Measurements from ENCODE around the gene SPINK4. TPM values are rescaled to one million over a fixed set of nuclear protein-coding genes. Genes with fewer than 3 reads are reported as not detected.

The SPINK4 gene
- total RNA-seq, 1 experiment from 2014 or later = not detected

GRCh38 chr9:33241298-33241697, 1.3 kb downstream of the SPINK4 start:
- no peak overlapping the region for H2BK120ac ChIP-seq (ENCODE audit: low read depth, low read length, poor library complexity, severe bottlenecking)
- no CpG with 5 or more reads among the region's 5 CpGs for WGBS (ENCODE audit: extremely low coverage, insufficient read length, low lambda C conversion rate)

More at GRCh38 chr9:33241298-33241697, 1.3 kb downstream of the SPINK4 start:
- Histone ChIP-seq H2BK15ac (ENCODE audit: low read depth, low read length) (no peak overlapping the region), H2BK20ac (ENCODE audit: low read depth, low read length, poor library complexity, severe bottlenecking) (no peak overlapping the region), H3K79me2 (ENCODE audit: insufficient read depth, low read length) (no peaks in the 10 kb centered on the region; the same call in 1 of the 2 replicates), H3K27ac (ENCODE audit: insufficient read length, low read depth, low read length) (no peak overlapping the region), H2AK5ac (ENCODE audit: insufficient read length, low read length) (no peak overlapping the region), H3K18ac (ENCODE audit: insufficient read length, low read depth, low read length) (no peak overlapping the region), H3K79me1 (ENCODE audit: insufficient read depth, low read depth, low read length, poor library complexity, severe bottlenecking) (no peaks in the 10 kb centered on the region), H3K4me2 (ENCODE audit: insufficient read depth, insufficient read length, low read length) (no peak overlapping the region), H4K5ac (ENCODE audit: insufficient read length, low read depth, low read length) (no peak overlapping the region), H4K91ac (ENCODE audit: insufficient read length, low read depth, low read length) (no peak overlapping the region), H2BK12ac (ENCODE audit: insufficient read length, low read depth, low read length) (no peak overlapping the region), H3K9me3 (ENCODE audit: control insufficient read depth, low read depth, low read length) (no peaks in the 10 kb centered on the region), H3K27me3 (ENCODE audit: insufficient read depth, low read length) (no peaks in the 10 kb centered on the region), H4K20me1 (ENCODE audit: control insufficient read depth, insufficient read depth, insufficient read length) (no peaks in the 10 kb centered on the region), H3K4ac (ENCODE audit: low read depth, low read length) (no peak overlapping the region), H3K9ac (ENCODE audit: extremely low read depth, insufficient read length, low read length) (no peak overlapping the region), H3K23me2 (ENCODE audit: insufficient read length, low read depth, low read length, poor library complexity, severe bottlenecking) (no peaks in the 10 kb centered on the region), H4K8ac (replicated peaks; ENCODE audit: insufficient read length, low read depth, low read length) (no peak overlapping the region), H3T11ph (ENCODE audit: low read length) (no peak overlapping the region), H3K14ac (ENCODE audit: insufficient read depth, low read length) (no peak overlapping the region), H2BK5ac (ENCODE audit: insufficient read length, low read length) (no peak overlapping the region), H3K23ac (ENCODE audit: insufficient read length, low read depth, low read length) (no peak overlapping the region), H3K56ac (ENCODE audit: insufficient read length, low read depth, low read length) (no peak overlapping the region), H2AFZ (ENCODE audit: low read length) (no peak overlapping the region), H3K4me1 (ENCODE audit: insufficient read depth, low read length) (no peaks in the 10 kb centered on the region)
- no peak for TF ChIP-seq CTCF (conservative IDR thresholded peaks at IDR 0.05)
- Mint-ChIP-seq H3K4me1 (no peaks in the 10 kb centered on the region; a peak in 1 of 4 replicates), H3K27me3 (ENCODE audit: low read depth) (peaks cover 15% of the 10 kb centered on the region), H3K27ac (no peak overlapping the region), H3K4me3 (no peak overlapping the region), H3K36me3 (ENCODE audit: insufficient read depth in 1 of 3, low read depth in 3 of 3) (no peaks in the 10 kb centered on the region), H3K9me3 (no peaks in the 10 kb centered on the region)
- no peak for DNase-seq
